KMS-11 (cell line): ENCODE data around the gene MYADML2.

Experiments used
- H2AFZ ChIP-seq: fragments of 200-600 bp; sonication (generic); 2 replicates; pipeline ENCODE4 v1.6.1; 2016; ENCODE audit warnings: antibody characterized with exemption, mixed run types, low read depth
- H3K27ac ChIP-seq: fragments of 200-600 bp; sonication (generic); 2 replicates; pipeline ENCODE4 v1.6.1; 2016; ENCODE audit warnings: mild to moderate bottlenecking, mixed run types
- H3K27me3 ChIP-seq: fragments of 200-600 bp; sonication (generic); 2 replicates; pipeline ENCODE4 v1.6.1; 2017; ENCODE audit warnings: mild to moderate bottlenecking, low read depth, mixed run types, moderate library complexity; ENCODE audit not compliant: insufficient read depth
- H3K36me3 ChIP-seq: fragments of 200-600 bp; sonication (generic); 2 replicates; pipeline ENCODE4 v1.6.1; 2017; ENCODE audit warnings: mild to moderate bottlenecking, mixed run types; ENCODE audit not compliant: insufficient read depth
- H3K4me1 ChIP-seq: fragments of 200-600 bp; sonication (generic); 2 replicates; pipeline ENCODE4 v1.6.1; 2016; ENCODE audit warnings: mild to moderate bottlenecking, low read depth, mixed run types; ENCODE audit not compliant: poor library complexity, severe bottlenecking
- H3K4me2 ChIP-seq: fragments of 200-600 bp; sonication (generic); 2 replicates; pipeline ENCODE4 v1.7.0; 2016; ENCODE audit warnings: mild to moderate bottlenecking, mixed run types
- H3K4me3 ChIP-seq: fragments of 200-600 bp; sonication (generic); IDR thresholded peaks from 2 replicates; pipeline ENCODE4 v1.6.1; 2017; ENCODE audit warnings: low read depth, low read length, mixed read lengths; ENCODE audit not compliant: insufficient read depth
- H3K79me2 ChIP-seq: fragments of 200-600 bp; sonication (generic); 2 replicates; pipeline ENCODE4 v1.6.1; 2016; ENCODE audit warnings: low read depth, mixed run types; ENCODE audit not compliant: insufficient read depth
- H3K9ac ChIP-seq: fragments of 200-600 bp; sonication (generic); 2 replicates; pipeline ENCODE4 v1.6.1; 2016; ENCODE audit warnings: mild to moderate bottlenecking, mixed run types
- H4K20me1 ChIP-seq: fragments of 200-600 bp; sonication (generic); 2 replicates; pipeline ENCODE4 v1.6.1; 2016; ENCODE audit warnings: mild to moderate bottlenecking, mixed run types; ENCODE audit not compliant: insufficient read depth
- TF ChIP-seq, protein P1 (sequence below): fragments of 200-600 bp; sonication (generic); conservative IDR thresholded peaks from 2 replicates; pipeline ENCODE4 v1.6.1; 2017; ENCODE audit warnings: low read depth, mild to moderate bottlenecking, antibody characterized with exemption, low read length, moderate library complexity, mixed read lengths

MYADML2 gene

DNA sequence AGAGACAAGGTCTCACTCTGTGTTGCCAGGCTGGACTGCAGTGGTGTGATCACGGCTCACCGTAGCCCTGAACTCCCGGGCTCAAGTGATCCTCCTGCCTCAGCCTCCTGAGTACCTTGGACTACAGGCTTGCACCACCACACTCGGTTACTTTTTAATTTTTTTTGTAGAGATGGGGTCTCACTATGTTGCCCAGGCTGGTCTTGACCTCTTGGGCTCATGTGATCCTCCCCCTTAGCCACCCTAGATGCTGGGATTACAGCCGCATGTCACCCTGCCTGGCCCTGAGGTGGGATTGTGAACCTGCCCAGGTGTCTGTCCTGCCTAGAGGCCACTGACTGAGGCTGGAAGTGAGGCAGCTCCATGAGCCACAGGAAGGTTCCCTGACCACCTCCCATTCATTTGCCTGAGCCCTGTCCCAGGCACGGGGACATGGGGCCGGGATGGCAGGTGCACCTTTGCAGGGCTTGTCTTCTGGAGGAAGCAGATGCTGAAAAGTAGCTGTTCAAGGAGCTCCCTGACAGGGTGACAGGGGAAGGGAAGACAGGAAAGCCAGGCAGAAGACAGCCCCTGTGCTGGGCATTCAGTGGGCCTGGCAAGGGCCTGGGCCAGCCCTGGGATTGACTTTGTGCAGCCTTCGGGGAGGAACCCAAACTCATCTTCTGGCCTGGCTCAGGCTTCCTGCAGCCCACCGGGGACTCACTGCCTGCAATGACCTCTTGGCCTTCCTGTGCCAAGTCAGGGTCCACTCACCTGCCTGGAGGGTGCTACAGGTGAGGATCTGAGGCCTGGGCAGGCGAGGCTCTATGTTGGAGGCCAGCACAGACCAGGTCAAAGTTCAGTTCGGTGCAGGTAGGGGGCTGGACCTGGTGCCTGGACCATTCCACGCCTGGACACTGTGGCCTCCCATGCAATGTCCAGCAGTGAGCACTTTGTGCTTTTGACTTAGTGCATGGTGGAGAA lies 22.1 kb upstream of the MYADML2 start:
- Histone ChIP-seq H3K79me2 (no peaks in the 10 kb centered on the region), H3K27ac (no peak overlapping the region), H2AFZ (no peak overlapping the region), H3K36me3 (no peaks in the 10 kb centered on the region), H4K20me1 (no peaks in the 10 kb centered on the region), H3K27me3 (peaks cover 40% of the 10 kb centered on the region; the same call in 1 of the 2 replicates), H3K4me1 (peaks cover 14% of the 10 kb centered on the region), H3K9ac (no peak overlapping the region), H3K4me2 (no peak overlapping the region), H3K4me3 (no peak overlapping the region)
- TF ChIP-seq, protein P1, sequence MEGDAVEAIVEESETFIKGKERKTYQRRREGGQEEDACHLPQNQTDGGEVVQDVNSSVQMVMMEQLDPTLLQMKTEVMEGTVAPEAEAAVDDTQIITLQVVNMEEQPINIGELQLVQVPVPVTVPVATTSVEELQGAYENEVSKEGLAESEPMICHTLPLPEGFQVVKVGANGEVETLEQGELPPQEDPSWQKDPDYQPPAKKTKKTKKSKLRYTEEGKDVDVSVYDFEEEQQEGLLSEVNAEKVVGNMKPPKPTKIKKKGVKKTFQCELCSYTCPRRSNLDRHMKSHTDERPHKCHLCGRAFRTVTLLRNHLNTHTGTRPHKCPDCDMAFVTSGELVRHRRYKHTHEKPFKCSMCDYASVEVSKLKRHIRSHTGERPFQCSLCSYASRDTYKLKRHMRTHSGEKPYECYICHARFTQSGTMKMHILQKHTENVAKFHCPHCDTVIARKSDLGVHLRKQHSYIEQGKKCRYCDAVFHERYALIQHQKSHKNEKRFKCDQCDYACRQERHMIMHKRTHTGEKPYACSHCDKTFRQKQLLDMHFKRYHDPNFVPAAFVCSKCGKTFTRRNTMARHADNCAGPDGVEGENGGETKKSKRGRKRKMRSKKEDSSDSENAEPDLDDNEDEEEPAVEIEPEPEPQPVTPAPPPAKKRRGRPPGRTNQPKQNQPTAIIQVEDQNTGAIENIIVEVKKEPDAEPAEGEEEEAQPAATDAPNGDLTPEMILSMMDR = no peak

DNA sequence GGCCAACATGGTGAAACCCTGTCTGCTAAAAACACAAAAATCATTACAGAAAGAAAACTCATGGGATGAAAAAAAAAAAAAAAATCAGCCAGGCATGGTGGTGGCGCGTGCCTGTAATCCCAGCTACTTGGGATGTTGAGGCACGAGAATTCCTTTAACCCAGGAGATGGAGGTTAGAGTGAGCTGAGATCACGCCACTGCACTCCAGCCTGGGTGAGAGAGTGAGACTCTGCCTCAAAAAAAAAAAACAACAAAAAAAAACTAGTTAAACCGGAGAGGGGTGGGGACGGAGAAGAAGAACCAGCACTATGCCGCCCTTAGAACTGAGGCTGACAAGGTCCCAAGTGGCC lies 21.3 kb upstream of the MYADML2 start:
- Histone ChIP-seq H3K36me3 (no peaks in the 10 kb centered on the region), H4K20me1 (no peaks in the 10 kb centered on the region), H2AFZ (peak overlapping the region; percentile 69; the same call in 1 of the 2 replicates), H3K27me3 (peaks cover 40% of the 10 kb centered on the region; the same call in 1 of the 2 replicates), H3K9ac (no peak overlapping the region), H3K4me1 (peaks cover 14% of the 10 kb centered on the region), H3K4me2 (peak overlapping the region; percentile 31; the same call in 1 of the 2 replicates), H3K79me2 (no peaks in the 10 kb centered on the region), H3K27ac (no peak overlapping the region), H3K4me3 (no peak overlapping the region)
- TF ChIP-seq, protein P1 = no peak

DNA sequence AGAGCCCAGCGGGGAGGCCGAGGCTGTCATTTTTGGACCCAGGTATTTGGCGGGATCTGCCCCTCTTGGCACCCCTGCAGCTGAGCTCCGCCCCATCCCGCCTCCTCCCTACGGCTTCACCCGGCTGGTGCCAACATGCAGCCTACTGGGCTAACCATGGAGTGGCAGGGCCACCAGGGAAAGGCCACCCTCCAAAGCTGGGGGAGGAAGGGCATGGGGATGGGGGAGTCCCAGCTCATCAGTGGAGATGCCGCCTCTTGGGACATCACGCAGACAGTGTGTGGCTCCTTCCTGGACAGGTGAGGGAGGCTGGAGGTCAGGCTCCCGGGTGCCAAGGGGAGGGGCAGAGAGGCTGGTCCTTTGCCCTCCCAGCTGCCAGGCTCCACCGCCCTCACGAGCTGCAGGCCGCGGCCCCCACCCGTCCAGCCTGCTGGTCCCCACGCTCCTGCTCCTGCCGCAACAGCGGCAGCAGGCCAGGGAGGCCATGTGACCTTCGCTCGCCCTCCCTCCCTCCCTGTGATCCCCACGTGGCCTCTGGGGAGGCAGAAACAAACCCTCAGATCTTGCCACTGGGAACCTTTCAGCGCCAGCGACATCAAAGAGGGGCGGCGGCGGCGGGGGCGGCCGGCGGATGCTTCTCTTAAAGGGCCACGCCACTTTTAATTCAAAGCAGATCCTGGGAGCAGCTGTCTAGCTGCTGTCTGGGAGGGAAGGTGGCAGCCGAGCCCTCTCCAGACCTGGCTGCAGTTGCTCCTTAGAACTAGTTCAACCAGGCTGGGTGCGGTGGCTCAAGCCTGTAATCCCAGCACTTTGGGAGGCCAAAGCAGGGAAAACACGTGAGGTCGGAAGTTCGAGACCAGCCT lies 20.7 kb upstream of the MYADML2 start:
- H3K36me3 ChIP-seq = no peaks in the 10 kb centered on the region
- no peaks in the 10 kb centered on the region for H4K20me1 ChIP-seq
- peak overlapping the region; percentile 31; the same call in 1 of the 2 replicates for H3K4me2 ChIP-seq
- no peak overlapping the region for H3K27ac ChIP-seq
- no peak overlapping the region for H3K4me3 ChIP-seq
- TF ChIP-seq, protein P1 = no peak
- peaks cover 14% of the 10 kb centered on the region for H3K4me1 ChIP-seq
- no peak overlapping the region for H3K9ac ChIP-seq
- H3K79me2 ChIP-seq = no peaks in the 10 kb centered on the region
- H3K27me3 ChIP-seq = peaks cover 44% of the 10 kb centered on the region
- peak overlapping the region; percentile 69; the same call in 1 of the 2 replicates for H2AFZ ChIP-seq

DNA sequence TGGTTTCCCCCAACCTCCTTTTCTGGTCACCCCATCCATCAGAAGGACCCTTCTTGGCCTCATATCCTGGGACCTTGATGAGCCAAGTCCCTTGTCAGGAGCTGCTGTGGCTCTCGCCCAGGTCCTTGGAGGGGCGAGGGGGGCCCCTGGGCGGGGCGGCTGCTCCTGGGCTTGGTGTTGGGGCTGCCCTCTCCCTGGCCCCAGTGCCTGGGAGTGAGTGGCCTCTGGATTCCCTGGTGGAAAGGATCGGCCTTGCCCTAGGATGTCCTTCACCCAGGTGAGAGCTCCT lies 20.2 kb upstream of the MYADML2 start:
- H4K20me1 ChIP-seq = no peaks in the 10 kb centered on the region
- no peak overlapping the region for H3K27ac ChIP-seq
- H3K27me3 ChIP-seq = peaks cover 49% of the 10 kb centered on the region
- H2AFZ ChIP-seq = no peak overlapping the region
- TF ChIP-seq, protein P1 = no peak
- H3K79me2 ChIP-seq = no peaks in the 10 kb centered on the region
- no peak overlapping the region for H3K4me2 ChIP-seq
- H3K9ac ChIP-seq = no peak overlapping the region
- peaks cover 14% of the 10 kb centered on the region for H3K4me1 ChIP-seq
- no peaks in the 10 kb centered on the region for H3K36me3 ChIP-seq
- no peak overlapping the region for H3K4me3 ChIP-seq
